Esophagus squamous epithelium (tissue), 4 donors: ENCODE measurements around the gene PDE7B.

Source experiments
- POLR2A ChIP-seq, 4 donors: fragments of 450-650 bp; IDR thresholded peaks; one replicate each; pipeline ENCODE4 v1.6.1; 2017; ENCODE audit warnings: antibody characterized with exemption in 4 of 4, mild to moderate bottlenecking in 4 of 4, moderate library complexity in 3 of 4
- TF ChIP-seq, protein P1 (sequence below), 6 experiments: fragments of 450-650 bp in 4 of 6; fragments of 200-600 bp in 2 of 6; sonication (generic) in 2 of 6; IDR thresholded peaks; one replicate each; pipeline ENCODE4 v1.5.1; 2016 to 2019; ENCODE audit warnings: antibody characterized with exemption in 6 of 6, mild to moderate bottlenecking in 4 of 6, moderate library complexity in 4 of 6

DNA sequence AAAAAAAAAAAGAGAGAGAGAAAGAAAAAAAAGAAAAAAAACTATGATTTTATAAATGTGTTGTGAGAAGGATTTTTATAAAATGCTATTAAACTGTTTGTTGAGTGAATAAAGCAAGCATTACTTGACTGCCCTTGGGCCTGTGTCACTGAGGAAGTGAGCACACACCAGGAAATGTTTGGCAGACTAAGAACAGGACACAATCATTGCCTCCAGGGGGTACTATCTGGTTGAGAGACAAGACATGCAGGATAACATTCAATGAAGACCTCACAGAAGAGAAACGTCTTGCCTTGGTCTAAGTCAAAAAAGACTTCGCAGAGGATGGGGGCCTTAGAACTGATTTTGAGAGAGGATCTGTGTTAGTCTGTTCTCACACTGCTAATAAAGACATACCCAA, 358.0 kb downstream of the PDE7B start:
- TF ChIP-seq, protein P1, sequence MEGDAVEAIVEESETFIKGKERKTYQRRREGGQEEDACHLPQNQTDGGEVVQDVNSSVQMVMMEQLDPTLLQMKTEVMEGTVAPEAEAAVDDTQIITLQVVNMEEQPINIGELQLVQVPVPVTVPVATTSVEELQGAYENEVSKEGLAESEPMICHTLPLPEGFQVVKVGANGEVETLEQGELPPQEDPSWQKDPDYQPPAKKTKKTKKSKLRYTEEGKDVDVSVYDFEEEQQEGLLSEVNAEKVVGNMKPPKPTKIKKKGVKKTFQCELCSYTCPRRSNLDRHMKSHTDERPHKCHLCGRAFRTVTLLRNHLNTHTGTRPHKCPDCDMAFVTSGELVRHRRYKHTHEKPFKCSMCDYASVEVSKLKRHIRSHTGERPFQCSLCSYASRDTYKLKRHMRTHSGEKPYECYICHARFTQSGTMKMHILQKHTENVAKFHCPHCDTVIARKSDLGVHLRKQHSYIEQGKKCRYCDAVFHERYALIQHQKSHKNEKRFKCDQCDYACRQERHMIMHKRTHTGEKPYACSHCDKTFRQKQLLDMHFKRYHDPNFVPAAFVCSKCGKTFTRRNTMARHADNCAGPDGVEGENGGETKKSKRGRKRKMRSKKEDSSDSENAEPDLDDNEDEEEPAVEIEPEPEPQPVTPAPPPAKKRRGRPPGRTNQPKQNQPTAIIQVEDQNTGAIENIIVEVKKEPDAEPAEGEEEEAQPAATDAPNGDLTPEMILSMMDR (IDR thresholded peaks at IDR 0.05), result no peak
- no peak for TF ChIP-seq POLR2A (IDR thresholded peaks at IDR 0.05)
